ENCODE results near the gene GNAT3.

Gene GNAT3

DNA sequence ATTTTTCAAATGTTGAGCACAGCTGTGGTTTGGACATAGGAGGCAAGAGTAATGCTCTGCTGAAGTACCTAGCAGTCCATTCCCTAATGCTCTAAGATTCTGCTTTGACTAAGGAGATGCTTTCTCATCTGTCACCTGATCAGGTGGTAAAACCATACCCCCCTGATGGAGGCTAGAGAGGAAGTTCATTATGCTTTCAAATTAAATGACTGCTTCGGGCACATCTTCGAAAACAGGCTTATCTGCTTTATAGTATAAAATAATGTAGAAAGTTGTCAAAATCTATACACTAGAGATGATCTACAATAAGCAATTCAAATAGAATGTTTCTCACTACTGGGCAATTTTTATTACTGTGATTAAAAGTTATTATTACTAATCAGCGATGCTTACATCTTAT is at the start of gene GNAT3:
TSS of gene GNAT3 (minus strand) at position 101 of the 400 bp plus-strand sequence. CDS start 138 bp downstream, outside the sequence.
- DNase-seq, result no peak

DNA sequence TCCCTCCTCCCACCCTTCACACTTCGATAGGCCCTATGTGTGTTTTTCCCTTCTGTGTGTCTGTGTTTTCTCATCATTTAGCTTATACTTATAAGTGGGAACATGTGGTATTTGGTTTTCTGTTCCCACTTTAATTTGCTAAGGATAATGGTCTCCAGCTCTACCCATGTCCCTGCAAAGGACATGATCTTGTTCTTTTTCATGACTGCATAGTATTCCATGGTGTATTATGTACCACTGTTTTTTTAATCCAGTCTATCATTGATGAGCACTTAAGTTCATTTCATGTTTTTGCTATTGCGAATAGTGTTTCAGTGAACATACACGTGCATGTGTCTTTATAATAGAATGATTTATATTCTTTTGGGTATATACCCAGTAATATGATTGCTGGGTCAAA is 46.3 kb upstream of the GNAT3 start:
- no peak for DNase-seq

DNA sequence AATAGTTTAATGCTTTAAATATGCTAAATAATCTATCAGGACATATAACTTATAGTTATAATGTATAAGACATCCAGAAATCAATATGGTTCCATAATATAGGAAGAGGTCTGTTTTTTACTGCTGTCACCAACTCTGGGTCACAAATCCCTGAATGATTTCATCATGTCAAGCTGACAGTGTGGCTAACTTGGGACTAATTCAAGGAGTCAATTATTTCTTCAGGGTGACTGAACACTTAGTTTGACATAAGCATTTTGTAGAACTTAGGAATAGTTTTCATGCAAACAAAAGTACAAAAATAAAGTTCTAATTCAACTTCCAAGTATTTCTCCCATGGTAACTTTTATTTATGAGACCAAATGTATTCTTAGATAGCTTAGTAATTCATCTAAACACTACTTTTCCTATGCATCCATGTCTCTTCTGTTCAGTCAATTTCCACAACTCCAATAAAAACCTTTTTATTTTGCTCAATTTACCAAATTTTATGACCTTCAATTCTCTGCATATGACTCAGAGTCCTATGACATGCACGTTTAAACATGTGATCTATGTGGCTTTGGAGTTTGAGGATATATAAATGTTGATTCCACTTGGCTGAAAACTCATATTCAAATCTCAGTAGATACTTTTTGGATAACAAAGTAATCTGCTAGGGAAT is 40.3 kb upstream of the GNAT3 start:
- DNase-seq, result no peak

DNA sequence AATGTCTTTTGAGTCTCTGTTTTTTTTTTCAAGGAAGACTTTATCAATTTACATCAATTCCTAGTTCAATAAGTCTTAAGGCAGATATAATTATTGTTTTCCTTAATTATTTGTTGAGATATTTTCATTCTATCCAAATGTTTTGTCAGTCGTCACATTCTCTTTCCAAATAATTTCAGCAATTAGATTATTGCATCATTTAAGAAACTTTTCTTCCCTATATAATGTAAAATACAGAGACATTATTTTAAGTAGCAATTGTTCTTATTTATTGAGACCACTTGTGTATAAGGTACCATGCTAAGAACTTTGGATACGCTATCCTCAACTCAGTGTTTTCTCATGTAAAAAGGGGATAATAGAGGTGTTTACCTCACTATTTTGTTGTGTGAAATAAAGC is 38.1 kb upstream of the GNAT3 start:
- no peak for DNase-seq

DNA sequence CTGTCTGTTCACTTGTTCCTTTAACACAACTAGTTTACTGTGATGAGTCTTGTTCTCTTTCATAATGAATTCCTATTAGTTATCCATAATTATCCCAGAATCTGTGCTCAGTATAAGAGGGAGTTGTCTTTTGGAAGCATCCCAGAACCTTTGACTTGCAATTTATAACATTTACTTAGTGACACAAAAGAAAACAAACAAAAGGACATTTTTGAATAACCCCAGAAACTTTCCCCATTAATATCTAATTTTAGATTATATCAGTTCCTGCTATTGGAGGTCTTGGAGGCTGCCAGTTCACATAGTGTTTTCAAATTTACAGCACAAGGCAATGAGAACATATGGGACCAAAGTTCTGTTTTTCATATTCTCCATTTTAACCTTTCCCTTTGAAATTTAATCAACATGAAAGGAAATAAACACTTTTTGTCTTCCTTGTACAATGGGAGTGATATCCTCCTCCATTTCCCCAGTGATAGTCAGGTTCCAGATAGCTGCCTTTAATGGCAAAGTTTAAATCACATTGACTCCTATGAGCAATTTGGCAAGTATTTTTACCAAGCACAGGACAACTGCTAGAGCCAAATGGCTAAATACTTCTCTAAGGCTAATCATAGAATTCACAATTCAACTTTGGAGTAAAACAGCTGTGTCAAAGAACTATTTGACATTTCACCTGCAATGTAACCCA is 37.1 kb upstream of the GNAT3 start:
- no peak for DNase-seq

DNA sequence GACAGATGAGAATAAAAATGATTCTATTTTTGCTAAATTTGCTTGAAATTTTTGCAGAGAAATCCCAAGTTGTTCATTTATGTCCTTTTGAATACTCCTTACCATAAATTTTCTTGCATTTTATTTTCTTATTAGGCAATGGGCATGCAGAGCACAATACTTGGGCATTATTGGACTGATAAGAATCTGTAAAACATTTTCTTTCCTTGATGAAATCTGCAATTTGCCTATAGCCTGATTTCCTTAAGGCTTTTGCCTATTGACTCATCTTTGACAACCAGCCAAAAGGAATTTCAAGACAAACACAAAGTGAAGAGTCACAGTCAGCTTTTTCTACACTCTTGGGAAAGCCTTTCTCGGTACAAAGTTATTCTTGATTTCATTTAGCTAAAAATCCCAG is 30.5 kb upstream of the GNAT3 start:
- no peak for DNase-seq

DNA sequence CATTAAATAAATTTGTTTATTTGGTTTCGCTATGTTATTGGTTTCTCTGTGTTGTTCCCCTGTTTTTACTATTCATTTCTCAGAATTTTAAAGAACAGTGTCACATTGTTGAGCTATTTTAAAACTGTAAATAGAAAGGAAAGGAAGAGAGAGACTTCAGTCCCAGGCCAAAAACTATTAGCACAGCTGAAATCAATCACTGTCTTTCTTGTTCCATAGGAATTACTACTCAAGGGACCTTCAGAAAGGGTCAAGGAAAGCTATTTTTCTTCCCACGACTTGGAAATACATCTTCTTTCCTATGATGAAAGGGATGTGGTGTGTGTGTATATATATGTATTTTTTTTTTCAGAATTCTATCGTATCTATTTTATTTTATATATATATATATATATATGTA is 29.0 kb upstream of the GNAT3 start:
- no peak for DNase-seq

DNA sequence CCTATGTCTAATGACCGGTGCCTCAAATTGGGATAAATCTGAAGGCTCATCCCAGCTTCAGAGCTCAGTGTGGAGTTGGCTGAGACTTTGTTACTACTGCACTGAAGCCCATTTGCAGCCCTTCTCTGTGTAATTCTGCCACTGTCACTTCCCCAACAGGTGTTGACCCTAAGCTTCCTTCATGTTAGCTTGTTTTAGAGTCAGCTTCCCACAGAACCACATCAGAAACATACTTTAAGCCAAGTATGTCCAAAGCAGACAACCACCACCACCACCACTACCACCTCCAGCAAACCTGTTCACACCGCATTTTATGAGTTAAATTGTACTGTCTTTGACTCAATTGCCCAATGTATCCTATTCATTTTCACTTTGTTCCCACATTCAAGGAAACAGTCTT is 25.2 kb upstream of the GNAT3 start:
- no peak for DNase-seq

DNA sequence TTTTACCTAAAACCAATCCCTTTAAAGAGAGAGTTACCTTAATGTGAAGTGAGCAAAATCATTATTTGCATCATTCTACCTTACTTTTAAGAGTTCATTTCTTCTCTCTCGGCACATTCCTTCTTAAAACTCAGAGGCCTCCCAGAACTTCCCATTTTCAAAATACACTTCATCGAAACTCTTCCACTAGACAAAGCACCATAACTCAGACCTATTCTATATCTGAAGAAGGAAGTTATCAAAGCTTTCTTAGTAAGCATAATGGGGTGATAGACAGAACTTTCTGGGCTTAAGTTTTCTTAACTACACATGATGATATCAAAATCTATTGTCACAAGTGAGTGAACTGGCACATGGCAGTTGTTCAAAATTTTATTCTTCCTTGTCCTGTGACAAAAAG is 24.6 kb upstream of the GNAT3 start:
- no peak for DNase-seq

DNA sequence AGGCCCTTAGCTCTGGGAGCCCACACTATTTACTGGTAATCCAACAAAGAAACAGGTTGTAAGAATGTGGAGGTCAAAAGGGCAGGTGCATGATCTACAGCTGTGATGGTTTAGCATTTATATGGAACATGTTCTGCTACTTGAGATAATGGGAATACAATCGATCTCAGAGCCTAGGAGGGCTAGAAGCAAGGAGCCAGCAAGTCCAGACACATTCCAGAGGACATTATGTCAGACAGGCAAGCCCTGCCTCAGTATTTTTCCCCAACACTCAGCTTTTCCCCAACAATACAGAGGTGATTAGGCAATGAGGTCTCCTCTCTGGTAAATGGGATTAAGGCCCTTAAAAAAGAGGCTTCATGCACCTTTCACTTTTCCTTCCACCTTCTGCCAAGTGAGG is 21.4 kb upstream of the GNAT3 start:
- DNase-seq, result no peak

DNA sequence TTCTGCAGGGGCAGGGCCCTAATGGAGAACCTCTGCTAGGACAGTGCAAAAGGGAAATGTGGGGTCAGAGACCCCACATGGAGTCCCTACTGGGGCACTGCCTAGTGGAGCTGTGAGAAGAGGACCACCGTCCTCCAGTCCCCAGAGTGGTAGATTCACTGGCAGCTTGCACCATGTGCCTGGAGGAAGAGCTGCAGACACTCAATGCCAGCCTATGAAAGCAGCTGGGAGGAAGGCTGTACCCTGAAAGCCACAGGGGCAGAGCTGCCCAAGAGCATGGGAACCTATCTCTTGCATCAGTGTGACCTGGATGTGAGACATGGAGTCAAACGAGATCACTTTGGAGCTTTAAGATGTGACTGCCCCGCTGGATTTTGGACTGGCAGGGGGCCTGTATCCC is 20.3 kb upstream of the GNAT3 start:
- DNase-seq, result no peak

DNA sequence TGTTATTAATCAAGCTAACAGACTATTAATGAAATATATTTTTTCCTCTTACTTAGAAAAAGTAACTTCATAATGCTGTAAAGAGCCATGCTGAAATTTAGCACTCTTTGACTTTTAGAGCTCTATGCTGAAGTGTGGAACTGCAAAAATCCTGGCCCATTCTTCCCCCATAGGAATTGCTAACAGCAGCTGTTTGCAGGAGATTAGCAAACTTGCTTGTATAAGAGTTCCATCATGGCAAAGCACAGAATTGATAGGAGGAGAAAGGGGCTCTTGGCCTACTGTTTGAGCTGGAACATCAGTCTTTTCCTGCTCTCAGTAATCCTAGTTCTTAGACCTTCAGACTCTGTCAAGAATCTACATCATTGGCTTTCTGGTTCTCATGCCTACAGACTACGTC is 18.3 kb upstream of the GNAT3 start:
- DNase-seq, result peak; percentile 40

DNA sequence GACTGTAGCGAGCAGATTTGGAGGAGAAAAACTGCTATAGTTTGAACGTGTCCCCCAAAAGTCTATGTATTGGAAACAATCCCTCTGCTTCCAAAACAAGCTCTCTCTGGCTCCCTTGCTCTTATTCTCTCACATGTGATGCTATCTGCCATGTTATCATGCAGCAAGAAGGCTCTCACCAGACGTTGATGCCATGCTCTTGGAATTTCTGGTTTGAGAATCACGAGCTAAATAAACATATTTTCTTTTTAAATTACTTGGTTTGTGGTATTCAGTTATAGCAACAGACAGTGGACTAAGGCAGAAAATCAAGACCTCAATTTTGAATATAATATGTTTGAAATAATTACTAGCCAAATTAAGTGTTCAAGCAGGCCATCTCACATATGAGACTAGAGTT is 17.5 kb upstream of the GNAT3 start:
- DNase-seq, result no peak

DNA sequence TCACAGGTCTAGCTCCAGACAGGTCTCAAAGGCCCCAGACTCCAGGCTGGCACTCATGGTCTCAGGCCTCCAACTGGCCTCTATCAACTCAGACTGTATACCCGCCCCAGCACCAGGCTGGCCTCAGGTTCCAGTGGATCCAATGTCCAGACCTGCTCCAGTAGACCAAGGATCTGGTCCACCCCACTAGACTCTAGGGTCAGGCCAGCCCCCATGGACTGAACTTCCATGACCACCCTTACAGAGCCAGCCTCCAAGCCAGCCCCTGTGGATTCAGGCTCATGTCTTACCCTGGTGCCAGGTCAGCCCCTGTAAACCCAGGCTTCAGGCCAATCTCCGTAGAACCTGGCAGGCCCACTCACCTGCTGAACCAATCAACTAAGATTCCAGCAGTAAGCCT is 16.8 kb upstream of the GNAT3 start:
- DNase-seq, result no peak

DNA sequence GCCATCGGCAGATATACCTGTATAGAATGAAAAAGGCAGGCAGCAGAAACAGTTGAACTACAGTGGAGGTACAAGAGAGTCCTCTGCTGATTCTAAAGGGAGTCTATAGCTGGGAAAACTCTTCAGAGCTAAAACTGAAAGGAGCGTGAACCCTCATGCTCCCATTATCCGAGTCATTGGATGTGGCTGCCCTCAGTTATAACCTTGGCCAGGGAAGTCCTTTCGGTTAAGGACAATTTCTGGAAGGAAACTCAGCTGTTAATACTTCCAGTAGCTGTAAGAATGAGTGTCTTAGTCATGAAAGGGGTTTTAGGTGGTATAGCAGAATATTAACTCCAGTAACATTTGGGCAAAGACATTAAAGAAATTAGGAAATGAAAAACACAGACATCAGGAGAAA is 14.6 kb upstream of the GNAT3 start:
- DNase-seq, result no peak

DNA sequence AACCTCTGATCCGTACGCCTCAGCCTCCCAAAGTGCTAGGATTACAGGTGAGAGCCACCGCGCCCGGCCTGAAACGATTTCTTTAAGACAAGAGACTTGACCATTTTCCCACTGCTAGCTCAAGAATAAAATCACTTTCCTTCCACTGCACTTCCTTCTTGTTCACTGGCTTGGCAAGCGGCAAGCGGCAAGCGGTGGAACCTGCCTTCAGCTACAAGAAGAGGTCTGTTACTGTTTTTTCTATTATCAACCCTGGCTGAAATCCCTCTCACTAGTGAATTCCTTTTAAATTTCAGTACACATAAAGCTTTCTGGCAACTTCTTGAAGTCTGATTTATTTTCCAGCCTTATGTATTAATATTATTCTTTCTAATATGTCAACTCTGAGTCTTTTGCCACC is 12.8 kb upstream of the GNAT3 start:
- peak; percentile 49 for DNase-seq

DNA sequence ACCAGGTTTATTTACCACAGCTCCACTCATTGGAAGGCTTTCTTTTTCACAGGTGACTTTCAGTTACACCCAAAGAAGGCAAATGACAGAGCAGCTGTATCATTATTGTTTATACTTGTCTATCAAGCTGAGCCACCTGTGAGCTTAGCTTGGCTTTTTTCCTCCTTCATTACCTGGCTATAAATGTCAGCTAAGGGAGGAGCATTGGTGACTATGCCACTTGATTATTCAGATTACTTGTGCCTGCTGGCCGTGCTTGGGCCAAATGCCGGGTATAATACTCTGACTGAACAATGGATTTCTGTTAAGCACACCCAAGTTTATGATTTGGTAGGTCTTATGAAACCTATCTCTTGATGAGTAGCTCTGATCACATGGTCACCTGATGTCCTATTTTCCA is 9.9 kb upstream of the GNAT3 start:
- DNase-seq, result no peak

DNA sequence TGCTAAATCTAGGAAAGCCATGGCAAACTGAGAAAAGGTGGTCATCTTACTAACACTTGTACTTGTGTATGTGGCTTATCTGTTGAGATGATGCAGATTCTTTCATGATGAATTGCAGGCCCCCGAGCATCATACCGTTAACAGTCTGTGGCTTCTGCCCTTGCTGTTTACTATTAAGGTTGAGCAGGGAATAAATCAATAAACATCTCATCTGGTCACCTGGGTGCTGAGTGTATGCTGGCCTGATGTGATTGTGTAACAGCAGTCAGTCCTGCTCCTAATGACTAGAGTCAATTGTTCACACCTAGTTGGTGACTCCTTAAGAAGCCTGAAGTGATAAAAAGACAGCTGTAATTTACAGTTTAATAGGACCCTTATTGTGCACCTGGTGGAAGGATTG is 8.3 kb upstream of the GNAT3 start:
- no peak for DNase-seq

DNA sequence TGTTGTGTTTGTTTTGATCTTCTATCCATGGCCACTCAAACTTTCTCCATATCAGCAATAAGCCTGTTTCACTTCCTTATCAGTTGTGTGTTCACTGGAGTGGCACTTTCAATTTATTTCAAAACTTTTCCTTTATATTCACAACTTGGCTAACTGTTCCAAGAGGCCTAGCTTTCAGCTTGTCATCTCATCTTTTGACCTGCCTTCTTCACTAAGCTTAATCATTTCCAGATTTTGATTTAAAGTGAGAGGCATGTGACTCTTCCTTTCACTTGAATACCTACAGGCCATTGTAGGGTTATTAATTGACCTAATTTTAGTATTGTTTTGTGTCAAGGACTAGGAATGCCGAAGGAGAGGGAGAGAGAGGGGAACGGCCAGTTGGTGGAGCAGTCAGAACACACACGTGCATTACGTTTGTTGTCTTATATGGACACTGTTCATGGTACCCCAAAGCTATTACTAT is 5.5 kb upstream of the GNAT3 start:
- DNase-seq, result no peak

DNA sequence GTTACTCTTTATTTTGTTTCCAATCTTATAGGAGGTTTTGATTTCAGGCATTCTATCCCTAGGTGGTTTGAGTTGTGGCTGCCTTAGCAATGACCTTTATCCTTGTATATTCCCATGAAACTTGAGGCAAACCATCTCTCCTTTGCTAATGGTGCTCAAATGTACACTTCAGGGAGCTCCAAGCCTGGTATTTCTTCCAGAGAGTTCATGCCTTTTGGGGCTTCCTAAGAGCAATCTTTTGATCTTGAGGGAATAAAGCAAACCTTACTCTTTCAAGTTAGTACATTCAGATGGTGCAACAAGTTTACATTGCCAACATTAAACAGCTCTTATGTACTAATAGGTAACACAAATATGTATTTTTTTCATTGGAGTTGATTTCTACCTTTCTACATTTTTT is 3.4 kb upstream of the GNAT3 start:
- DNase-seq, result no peak

DNA sequence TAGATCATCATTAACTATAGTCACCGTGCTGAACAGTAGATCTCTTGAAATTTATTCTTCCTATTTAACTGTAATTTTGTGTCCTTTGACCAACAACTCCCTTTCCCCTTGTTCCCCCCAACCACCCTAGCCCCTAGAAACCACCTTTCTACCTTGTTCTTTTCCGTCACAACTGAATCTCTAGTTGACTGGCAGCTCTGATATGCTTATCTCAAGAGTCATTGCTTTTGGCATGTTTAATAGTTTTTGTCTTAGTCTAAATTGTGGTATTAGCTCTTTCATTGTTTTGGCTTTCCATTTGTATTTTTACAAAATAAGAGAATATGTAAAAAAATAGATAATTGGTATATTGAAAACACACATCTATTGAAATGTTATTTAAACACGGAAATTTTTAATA is 1.8 kb downstream of the GNAT3 start:
- DNase-seq, result no peak

DNA sequence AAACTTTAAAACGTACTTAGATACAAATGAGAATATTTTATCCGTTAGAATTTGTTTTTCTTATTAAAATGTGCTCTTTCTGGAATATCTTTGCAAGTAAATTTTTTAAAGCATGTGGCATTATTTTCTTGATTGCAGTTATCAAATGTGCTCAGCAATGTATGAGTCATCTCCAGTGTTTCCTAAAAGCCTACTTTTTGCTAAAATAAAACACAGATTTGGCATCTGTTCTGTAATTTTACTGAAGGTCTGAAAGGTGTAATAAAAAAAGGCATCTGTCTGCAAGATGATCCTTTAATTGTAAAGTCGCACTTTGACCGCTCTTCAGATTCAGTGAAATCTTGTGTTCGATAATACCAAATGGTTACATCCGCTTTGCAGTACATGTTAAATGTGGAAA is 3.4 kb downstream of the GNAT3 start:
- DNase-seq, result no peak

DNA sequence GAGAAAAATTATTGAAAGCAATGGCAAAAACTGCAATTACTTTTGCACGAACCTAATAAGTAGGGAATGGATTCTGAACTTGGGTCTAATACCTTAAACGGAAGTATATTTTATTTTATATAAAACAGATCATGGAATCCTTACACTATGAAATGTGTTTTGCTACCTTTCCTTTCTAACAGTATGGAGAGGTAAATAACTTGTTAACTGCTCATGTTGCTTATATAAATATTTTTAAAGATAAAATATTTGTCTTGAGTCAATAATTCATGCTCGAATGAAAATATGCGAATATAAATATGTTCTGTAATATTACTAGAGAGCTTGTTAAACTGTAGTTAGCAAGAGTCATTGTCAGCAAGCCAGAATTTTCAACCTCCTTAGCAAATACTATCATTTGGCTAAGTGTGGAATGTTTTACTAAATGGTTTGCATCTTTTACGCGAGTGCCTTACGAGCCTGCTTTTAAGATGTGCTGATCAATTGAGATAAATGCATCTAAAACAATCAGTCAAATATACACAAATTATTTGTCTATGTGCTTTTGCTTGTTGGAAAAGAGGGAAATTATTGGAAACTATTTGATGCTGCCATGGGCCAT is 5.9 kb downstream of the GNAT3 start:
- no peak for DNase-seq

DNA sequence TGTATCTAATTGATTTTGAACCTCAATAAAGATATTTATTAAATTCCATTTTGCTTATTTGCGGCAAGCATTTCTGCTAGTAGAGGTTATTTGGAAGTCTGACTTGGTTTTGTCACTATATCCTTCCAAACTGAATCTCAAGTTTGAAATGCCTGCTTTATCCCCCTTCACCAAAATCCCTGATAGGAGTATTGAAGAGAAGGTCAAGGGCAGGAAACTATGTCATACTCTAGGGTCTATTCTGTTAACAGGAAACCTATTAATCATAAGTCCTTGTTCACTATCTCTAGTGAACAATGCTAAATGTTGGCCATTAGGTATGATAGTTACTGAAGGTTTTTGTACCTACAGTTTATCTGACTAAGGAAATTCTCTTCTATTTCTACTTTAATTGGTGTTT is 11.5 kb downstream of the GNAT3 start:
- no peak for DNase-seq
